CD4-positive, CD25-positive, alpha-beta regulatory T cell (primary cell): ENCODE results near the gene GPC5. TPM values are rescaled to one million over a fixed set of nuclear protein-coding genes. Genes with fewer than 3 reads are reported as not detected.

Source experiments
- ATAC-seq, 2 donors: fragments of 150-1000 bp; cut with Tn5 transposase; one replicate each; pipeline ENCODE4 v1.10.0; 2021; ENCODE audit warnings: low read depth in 2 of 2, moderate number of reproducible peaks in 2 of 2, moderate library complexity in 1 of 2
- DNase-seq, 3 donors: peaks; one replicate each; pipeline versions ENCODE4 v3.0.0 to v3.0.0-alpha.2; 2012 to 2022; ENCODE audit warnings: mixed read lengths in 1 of 3
- H3K27ac ChIP-seq: one replicate; pipeline ENCODE4 v1.7.0; 2013; ENCODE audit warnings: mild to moderate bottlenecking, low read length; ENCODE audit not compliant: insufficient read depth, poor library complexity, severe bottlenecking
- H3K27me3 ChIP-seq: one replicate; pipeline ENCODE4 v1.7.0; 2013; ENCODE audit warnings: low read length; ENCODE audit not compliant: control insufficient read depth, insufficient read depth
- H3K36me3 ChIP-seq: one replicate; pipeline ENCODE4 v1.7.0; 2013; ENCODE audit warnings: mild to moderate bottlenecking, low read length, moderate library complexity; ENCODE audit not compliant: control insufficient read depth, insufficient read depth
- H3K4me1 ChIP-seq: 2 replicates; pipeline ENCODE4 v1.7.0; 2013; ENCODE audit warnings: mild to moderate bottlenecking, low read length; ENCODE audit not compliant: insufficient read depth, control insufficient read depth, poor library complexity, severe bottlenecking
- H3K4me3 ChIP-seq: one replicate; pipeline ENCODE4 v1.7.0; 2013; ENCODE audit warnings: low read depth, mild to moderate bottlenecking, low read length, moderate library complexity
- H3K9me3 ChIP-seq, 2 experiments: 1 replicate in 1 of 2; 2 replicates in 1 of 2; pipeline ENCODE4 v1.7.0; 2013; ENCODE audit warnings: low read length in 2 of 2, mild to moderate bottlenecking in 1 of 2, moderate library complexity in 1 of 2; ENCODE audit not compliant: control insufficient read depth in 2 of 2
- H3K27ac Mint-ChIP-seq, 3 donors: one replicate each; pipeline ENCODE4 v1.8.0; 2020 to 2022; ENCODE audit warnings: mild to moderate bottlenecking in 3 of 3, mixed read lengths in 3 of 3, moderate library complexity in 2 of 3
- H3K27me3 Mint-ChIP-seq: one replicate; pipeline ENCODE4 v1.8.0; 2022; ENCODE audit warnings: mild to moderate bottlenecking, mixed read lengths
- H3K36me3 Mint-ChIP-seq: one replicate; pipeline ENCODE4 v1.8.0; 2020; ENCODE audit warnings: mixed read lengths
- H3K4me1 Mint-ChIP-seq, 4 donors: one replicate each; pipeline ENCODE4 v1.8.0; 2020 to 2022; ENCODE audit warnings: mixed read lengths in 4 of 4, mild to moderate bottlenecking in 1 of 4
- H3K4me3 Mint-ChIP-seq, 4 donors: one replicate each; pipeline ENCODE4 v1.8.0; 2020 to 2022; ENCODE audit warnings: mild to moderate bottlenecking in 4 of 4, mixed read lengths in 4 of 4, moderate library complexity in 3 of 4
- H3K9me3 Mint-ChIP-seq, 7 donors: one replicate each; pipeline ENCODE4 v1.8.0; 2020 to 2022; ENCODE audit warnings: mixed read lengths in 7 of 7, mild to moderate bottlenecking in 3 of 7, moderate library complexity in 2 of 7
- polyA plus RNA-seq, 4 donors: library from polyadenylated mRNA; unstranded; fragments of 300-500 nt; fragmentation: Illumina TruSeq; gene quantifications; one replicate each; pipeline ENCODE4 v1.2.3, GENCODE V29; 2021
- total RNA-seq: library from RNA; stranded (reverse); gene quantifications from one replicate; pipeline ENCODE4 v1.2.3, GENCODE V29; 2022

GPC5 gene
- total and polyA plus RNA-seq, 5 donors from 2014 or later = 0.29 to 0.81 (median 0.59) TPM; not detected in 2

GRCh38 chr13:91955546-91956355 lies 557.3 kb downstream of the GPC5 start:
- Mint-ChIP-seq H3K36me3 (no peaks in the 10 kb centered on the region), H3K27ac (no peak overlapping the region), H3K4me1 (peaks cover 0 to 5% (median 0%) of the 10 kb centered on the region in 4 donors), H3K9me3 (peaks cover 0 to 11% (median 2%) of the 10 kb centered on the region in 7 donors), H3K4me3 (no peak overlapping the region), H3K27me3 (no peaks in the 10 kb centered on the region)
- Histone ChIP-seq H3K4me3 (no peak overlapping the region), H3K27me3 (no peaks in the 10 kb centered on the region), H3K27ac (no peak overlapping the region), H3K36me3 (no peaks in the 10 kb centered on the region), H3K4me1 (no peaks in the 10 kb centered on the region), H3K9me3 (peaks cover 0 to 5% of the 10 kb centered on the region in 2 experiments)
- ATAC-seq = no peak
- no peak for DNase-seq

GRCh38 chr13:91960947-91961346 lies 562.5 kb downstream of the GPC5 start:
- no peaks in the 10 kb centered on the region for H3K27me3 ChIP-seq
- Mint-ChIP-seq H3K27me3 (no peaks in the 10 kb centered on the region), H3K27ac (no peak overlapping the region), H3K4me1 (peaks cover 0 to 5% (median 0%) of the 10 kb centered on the region in 4 donors), H3K9me3 (peaks cover 0 to 21% (median 2%) of the 10 kb centered on the region in 7 donors), H3K36me3 (no peaks in the 10 kb centered on the region), H3K4me3 (no peak overlapping the region)
- H3K9me3 ChIP-seq = peaks cover 0 to 5% of the 10 kb centered on the region in 2 experiments
- H3K27ac ChIP-seq = no peak overlapping the region
- no peaks in the 10 kb centered on the region for H3K36me3 ChIP-seq
- no peak for ATAC-seq
- no peaks in the 10 kb centered on the region for H3K4me1 ChIP-seq
- no peak overlapping the region for H3K4me3 ChIP-seq
- no peak for DNase-seq

- no peak overlapping the region for H3K4me3 Mint-ChIP-seq
- H3K27ac ChIP-seq = no peak overlapping the region
- peaks cover 0 to 21% (median 2%) of the 10 kb centered on the region in 7 donors for H3K9me3 Mint-ChIP-seq
- no peaks in the 10 kb centered on the region for H3K36me3 Mint-ChIP-seq
- no peaks in the 10 kb centered on the region for H3K36me3 ChIP-seq
- H3K4me1 ChIP-seq = no peaks in the 10 kb centered on the region
- no peaks in the 10 kb centered on the region for H3K9me3 ChIP-seq
- H3K27me3 ChIP-seq = no peaks in the 10 kb centered on the region
- H3K4me1 Mint-ChIP-seq = peaks cover 0 to under 1% (median 0%) of the 10 kb centered on the region in 4 donors
- no peak overlapping the region for H3K4me3 ChIP-seq
- ATAC-seq (no peak), DNase-seq (no peak)
- no peaks in the 10 kb centered on the region for H3K27me3 Mint-ChIP-seq
- H3K27ac Mint-ChIP-seq = no peak overlapping the region
Measured at GRCh38 chr13:91962946-91963345, 564.5 kb downstream of the GPC5 start.

DNA sequence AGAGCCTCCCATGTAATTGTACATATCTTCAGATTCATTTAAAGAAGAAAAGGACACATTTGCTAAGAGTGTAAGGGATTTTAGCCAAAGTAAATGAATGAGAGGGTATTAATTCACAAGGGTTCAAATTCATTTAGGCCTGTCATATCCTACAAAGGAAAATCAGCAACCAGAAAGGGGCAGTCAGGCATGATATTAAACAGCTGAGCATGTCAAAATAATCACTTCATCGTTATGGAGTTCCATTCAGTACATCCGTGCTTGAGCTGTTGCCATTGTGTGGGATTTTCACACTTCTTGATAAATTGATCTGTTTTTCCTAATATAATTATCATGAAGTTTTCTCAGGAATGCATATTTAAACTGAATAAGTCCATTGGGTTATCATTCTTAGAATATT lies 567.1 kb downstream of the GPC5 start:
- H3K4me1 ChIP-seq = no peaks in the 10 kb centered on the region
- Mint-ChIP-seq H3K9me3 (peaks cover 0 to 20% (median 5%) of the 10 kb centered on the region in 7 donors), H3K4me3 (no peak overlapping the region), H3K4me1 (no peaks in the 10 kb centered on the region), H3K27me3 (no peaks in the 10 kb centered on the region), H3K36me3 (no peaks in the 10 kb centered on the region), H3K27ac (no peak overlapping the region)
- DNase-seq (no peak), ATAC-seq (no peak)
- no peaks in the 10 kb centered on the region for H3K36me3 ChIP-seq
- H3K9me3 ChIP-seq = no peaks in the 10 kb centered on the region
- no peak overlapping the region for H3K27ac ChIP-seq
- H3K27me3 ChIP-seq = no peaks in the 10 kb centered on the region
- H3K4me3 ChIP-seq = no peak overlapping the region

DNA sequence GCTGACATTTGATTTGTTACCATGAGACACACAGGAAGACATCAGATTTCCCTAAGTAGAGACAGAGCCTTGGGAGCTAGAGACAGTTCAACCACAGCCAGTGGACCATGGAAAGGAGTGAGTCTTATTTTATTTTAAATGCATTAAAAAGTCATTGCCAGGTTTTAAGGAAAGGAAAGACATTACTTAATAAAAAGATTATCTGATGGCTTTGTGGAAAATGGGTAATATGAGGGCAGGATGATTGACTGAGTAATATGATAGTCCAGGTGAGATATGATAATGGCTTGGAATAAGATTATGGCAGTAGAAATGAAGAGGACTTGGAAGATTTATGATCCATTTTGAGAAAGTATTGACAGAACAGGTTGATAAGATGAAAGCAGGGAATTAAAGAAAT lies 580.1 kb downstream of the GPC5 start:
- no peak for ATAC-seq
- Histone ChIP-seq H3K9me3 (no peaks in the 10 kb centered on the region), H3K4me1 (no peaks in the 10 kb centered on the region), H3K36me3 (no peaks in the 10 kb centered on the region), H3K27ac (no peak overlapping the region), H3K27me3 (no peaks in the 10 kb centered on the region), H3K4me3 (no peak overlapping the region)
- no peak overlapping the region for H3K27ac Mint-ChIP-seq
- DNase-seq = no peak
- H3K4me3 Mint-ChIP-seq = no peak overlapping the region
- H3K4me1 Mint-ChIP-seq = no peaks in the 10 kb centered on the region
- peaks cover 5 to 16% (median 7%) of the 10 kb centered on the region in 7 donors for H3K9me3 Mint-ChIP-seq
- no peaks in the 10 kb centered on the region for H3K36me3 Mint-ChIP-seq
- H3K27me3 Mint-ChIP-seq = no peaks in the 10 kb centered on the region

DNA sequence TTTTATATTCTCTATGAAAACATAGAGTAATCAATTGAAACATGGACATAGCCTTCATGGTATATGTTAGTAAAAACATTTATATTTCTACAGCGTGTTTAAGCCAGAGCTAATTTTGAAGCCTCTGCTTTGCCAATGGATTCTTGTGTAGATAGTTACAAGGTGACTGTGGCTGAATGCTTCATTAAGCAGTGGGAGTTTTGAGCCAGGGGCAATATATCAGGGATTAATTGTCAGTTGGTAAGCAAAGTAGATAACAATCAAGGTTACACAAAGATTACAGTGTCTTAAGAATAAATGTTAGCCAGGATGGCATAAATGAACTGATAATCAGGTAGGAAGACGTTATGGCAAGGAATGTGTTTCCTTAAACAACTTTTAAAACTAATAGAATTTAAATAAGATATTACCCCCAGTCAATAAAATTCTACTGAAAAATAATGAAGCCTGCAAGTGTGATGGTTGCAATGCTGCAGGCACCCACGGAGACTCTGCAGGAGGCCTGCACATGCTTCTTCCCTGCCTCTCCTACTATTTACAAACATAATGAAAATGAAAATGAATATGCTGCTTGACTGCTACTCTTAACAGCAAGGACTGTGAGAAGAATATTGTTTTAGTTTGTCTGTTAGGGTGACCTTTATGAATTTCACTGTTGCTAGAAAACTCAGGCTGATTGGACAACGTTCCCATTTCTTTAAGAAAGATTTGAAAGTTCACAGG lies 588.5 kb downstream of the GPC5 start:
- H3K27ac Mint-ChIP-seq = no peak overlapping the region
- H3K4me1 Mint-ChIP-seq = no peaks in the 10 kb centered on the region
- Histone ChIP-seq H3K27me3 (no peaks in the 10 kb centered on the region), H3K27ac (no peak overlapping the region), H3K36me3 (no peaks in the 10 kb centered on the region), H3K4me1 (no peaks in the 10 kb centered on the region), H3K4me3 (no peak overlapping the region), H3K9me3 (no peaks in the 10 kb centered on the region)
- ATAC-seq (no peak), DNase-seq (no peak)
- no peak overlapping the region for H3K4me3 Mint-ChIP-seq
- H3K36me3 Mint-ChIP-seq = no peaks in the 10 kb centered on the region
- H3K9me3 Mint-ChIP-seq = peaks cover 0 to 7% (median 2%) of the 10 kb centered on the region in 7 donors
- H3K27me3 Mint-ChIP-seq = no peaks in the 10 kb centered on the region

GRCh38 chr13:91988331-91988730 lies 589.9 kb downstream of the GPC5 start:
- H3K4me1 ChIP-seq = no peaks in the 10 kb centered on the region
- ATAC-seq (no peak), DNase-seq (no peak)
- H3K27ac ChIP-seq = no peak overlapping the region
- H3K4me3 ChIP-seq = no peak overlapping the region
- H3K9me3 ChIP-seq = no peaks in the 10 kb centered on the region
- peaks cover 0 to 4% (median 0%) of the 10 kb centered on the region in 7 donors for H3K9me3 Mint-ChIP-seq
- no peak overlapping the region for H3K27ac Mint-ChIP-seq
- H3K4me1 Mint-ChIP-seq = no peaks in the 10 kb centered on the region
- no peaks in the 10 kb centered on the region for H3K36me3 ChIP-seq
- H3K27me3 ChIP-seq = no peaks in the 10 kb centered on the region
- no peaks in the 10 kb centered on the region for H3K36me3 Mint-ChIP-seq
- no peaks in the 10 kb centered on the region for H3K27me3 Mint-ChIP-seq
- no peak overlapping the region for H3K4me3 Mint-ChIP-seq
